Measurements from ENCODE around the gene NRCAM. TPM values are rescaled to one million over a fixed set of nuclear protein-coding genes. Genes with fewer than 3 reads are reported as not detected.

The NRCAM gene
- total RNA-seq, 1 experiment from 2014 or later = 40.3 TPM

- no peaks in the 10 kb centered on the region for H3F3A ChIP-seq (ENCODE audit: insufficient read depth, low read depth)
- H3K36me3 ChIP-seq (ENCODE audit: low read depth) = no peaks in the 10 kb centered on the region
- ChIA-PET POLR2A (ENCODE audit: unreplicated experiment) (no interaction called here), CTCF (no interaction called here)
- H3K27ac ChIP-seq = no peak overlapping the region
- no peaks in the 10 kb centered on the region for H3K4me1 ChIP-seq (replicated peaks; ENCODE audit: insufficient read depth)
- H3K79me2 ChIP-seq (ENCODE audit: low read depth) = no peaks in the 10 kb centered on the region
- H4K20me1 ChIP-seq (ENCODE audit: insufficient read depth) = no peaks in the 10 kb centered on the region
- H3K9me3 ChIP-seq (ENCODE audit: insufficient read depth, low read depth) = no peaks in the 10 kb centered on the region
- H3K9me2 ChIP-seq (ENCODE audit: insufficient read depth) = no peaks in the 10 kb centered on the region
- intact Hi-C loops (cut with micrococcal nuclease; ENCODE audit: unreplicated experiment) = no loop called here
- H2AFZ ChIP-seq = no peak overlapping the region
- H3K27me3 ChIP-seq (ENCODE audit: insufficient read depth, low read depth) = no peaks in the 10 kb centered on the region
- no peak for TF ChIP-seq CTCF (conservative IDR thresholded peaks at IDR 0.05)
- no peak for TF ChIP-seq EZH2 (IDR thresholded peaks at IDR 0.05; ENCODE audit: low read depth)
- no peak overlapping the region for H3K4me2 ChIP-seq
- DNase-seq = no peak
- no peak overlapping the region for H3K4me3 ChIP-seq
- no TSS peak for BruUV-seq (replicated peaks)
Measured at GRCh38 chr7:108376206-108376605, 80.0 kb downstream of the NRCAM start.

- Histone ChIP-seq H3K9me2 (ENCODE audit: insufficient read depth) (no peaks in the 10 kb centered on the region), H3K4me1 (replicated peaks; ENCODE audit: insufficient read depth) (no peaks in the 10 kb centered on the region), H3K27me3 (ENCODE audit: insufficient read depth, low read depth) (no peaks in the 10 kb centered on the region), H3K9me3 (ENCODE audit: insufficient read depth, low read depth) (no peaks in the 10 kb centered on the region), H3K4me2 (no peak overlapping the region), H3K4me3 (no peak overlapping the region), H3K36me3 (ENCODE audit: low read depth) (no peaks in the 10 kb centered on the region), H3K79me2 (ENCODE audit: low read depth) (no peaks in the 10 kb centered on the region), H3F3A (ENCODE audit: insufficient read depth, low read depth) (no peaks in the 10 kb centered on the region), H3K27ac (no peak overlapping the region), H2AFZ (no peak overlapping the region), H4K20me1 (ENCODE audit: insufficient read depth) (no peaks in the 10 kb centered on the region)
- intact Hi-C loops (cut with micrococcal nuclease; ENCODE audit: unreplicated experiment) = no loop called here
- no peak for DNase-seq
- BruUV-seq (replicated peaks) = no TSS peak
- CTCF ChIA-PET = no interaction called here
- POLR2A ChIA-PET (ENCODE audit: unreplicated experiment) = no interaction called here
- TF ChIP-seq CTCF (conservative IDR thresholded peaks at IDR 0.05) (no peak), EZH2 (IDR thresholded peaks at IDR 0.05; ENCODE audit: low read depth) (no peak)
Measured at GRCh38 chr7:108375668-108376067, 80.6 kb downstream of the NRCAM start.

- no peaks in the 10 kb centered on the region for H3F3A ChIP-seq (ENCODE audit: insufficient read depth, low read depth)
- no peak overlapping the region for H3K4me2 ChIP-seq
- TF ChIP-seq CTCF (conservative IDR thresholded peaks at IDR 0.05) (no peak), EZH2 (IDR thresholded peaks at IDR 0.05; ENCODE audit: low read depth) (no peak)
- POLR2A ChIA-PET (ENCODE audit: unreplicated experiment) = no interaction called here
- no peaks in the 10 kb centered on the region for H3K36me3 ChIP-seq (ENCODE audit: low read depth)
- no peak for DNase-seq
- H3K27me3 ChIP-seq (ENCODE audit: insufficient read depth, low read depth) = no peaks in the 10 kb centered on the region
- no peaks in the 10 kb centered on the region for H4K20me1 ChIP-seq (ENCODE audit: insufficient read depth)
- H3K4me3 ChIP-seq = no peak overlapping the region
- no peaks in the 10 kb centered on the region for H3K9me2 ChIP-seq (ENCODE audit: insufficient read depth)
- H3K27ac ChIP-seq = no peak overlapping the region
- no peaks in the 10 kb centered on the region for H3K79me2 ChIP-seq (ENCODE audit: low read depth)
- intact Hi-C loops (cut with micrococcal nuclease; ENCODE audit: unreplicated experiment) = no loop called here
- no peaks in the 10 kb centered on the region for H3K9me3 ChIP-seq (ENCODE audit: insufficient read depth, low read depth)
- CTCF ChIA-PET = interaction anchor here (0.8 kb wide), 1 partner anchor 56 kb away, joined by 3 read pairs; no protein-coding TSS in a partner anchor
- no TSS peak for BruUV-seq (replicated peaks)
- H2AFZ ChIP-seq = no peak overlapping the region
- no peaks in the 10 kb centered on the region for H3K4me1 ChIP-seq (replicated peaks; ENCODE audit: insufficient read depth)
Measured at GRCh38 chr7:108374899-108375298, 81.3 kb downstream of the NRCAM start.

Data from PC-9 (cell line).